ENCODE results near the gene CYP4F12. TPM values are rescaled to one million over a fixed set of nuclear protein-coding genes. Genes with fewer than 3 reads are reported as not detected.

Gene CYP4F12
- total and polyA plus RNA-seq, 4 donors, result 14.6 to 64.0 (median 25.0) TPM

DNA sequence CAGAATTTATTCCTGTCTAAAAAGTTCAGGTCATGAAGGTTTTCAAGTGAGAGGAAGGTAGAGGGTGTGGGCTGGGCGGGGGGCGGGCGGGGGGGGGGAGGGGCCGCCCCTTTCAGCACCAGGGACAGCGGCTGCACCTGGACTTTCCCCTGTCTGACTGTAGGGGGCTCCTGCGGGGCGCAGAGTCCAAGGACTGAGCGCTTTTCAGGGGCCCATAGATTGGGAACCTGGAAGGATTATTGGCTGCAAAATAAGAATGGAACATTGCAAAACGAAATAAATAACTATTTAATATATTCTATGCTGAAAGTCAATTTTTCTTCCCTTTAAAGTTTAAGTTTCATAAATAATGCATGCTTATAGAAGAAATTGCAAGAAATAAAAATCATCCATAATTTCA is 41.1 kb upstream of the CYP4F12 start (continued):
- peak; percentile 98 for TF ChIP-seq REST (IDR thresholded peaks at IDR 0.05)
- TF ChIP-seq FOXA2 (IDR thresholded peaks at IDR 0.05), result no peak
- TF ChIP-seq FOXA1 (IDR thresholded peaks at IDR 0.05), result no peak
- no peak for TF ChIP-seq TAF1 (conservative IDR thresholded peaks at IDR 0.05)

DNA sequence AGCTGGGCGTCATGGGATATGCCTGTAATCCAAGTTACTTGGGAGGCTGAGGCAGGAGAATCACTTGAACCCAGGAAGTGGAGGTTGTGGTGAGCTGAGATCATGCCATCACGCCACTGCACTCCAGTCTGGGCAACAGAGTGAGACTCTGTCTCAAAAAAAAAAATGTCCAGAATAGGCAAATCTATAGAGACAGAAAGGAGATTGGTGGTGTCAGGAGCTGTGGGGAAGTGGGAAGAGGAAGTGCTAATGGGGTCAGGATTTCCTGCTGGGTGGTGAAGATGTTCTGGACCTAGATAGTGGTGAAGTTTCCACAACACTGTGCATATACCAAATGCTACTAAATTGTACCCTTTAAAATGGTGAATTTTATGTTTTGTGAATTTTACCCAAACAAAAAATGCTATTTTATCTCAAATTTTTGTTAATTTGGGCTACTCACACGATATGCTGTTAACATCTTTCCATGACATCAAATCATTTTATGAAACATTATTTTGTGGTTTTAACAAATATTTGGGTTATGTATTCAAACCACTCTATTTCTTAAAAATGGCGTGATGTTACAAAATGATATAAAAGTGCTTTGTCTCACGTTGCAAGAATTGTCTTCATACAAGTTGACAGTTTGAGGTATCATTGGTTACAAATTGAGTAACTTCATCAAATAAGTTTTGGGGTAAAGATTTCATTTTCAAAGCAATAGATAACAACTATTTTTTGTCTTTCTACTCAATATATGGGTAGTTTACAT is 39.6 kb upstream of the CYP4F12 start:
- Histone ChIP-seq H3K4me3 (ENCODE audit: low read depth in 1 of 3, low read length in 3 of 3) (no peak overlapping the region), H3K9me3 (ENCODE audit: control insufficient read depth in 4 of 4, low read length in 3 of 4) (no peaks in the 10 kb centered on the region), H3K9ac (ENCODE audit: low read depth in 1 of 2, low read length in 2 of 2) (no peak overlapping the region), H3K4me1 (ENCODE audit: control insufficient read depth in 4 of 4, insufficient read depth in 4 of 4, low read length in 3 of 4) (peaks cover 0 to 32% (median 14%) of the 10 kb centered on the region in 4 donors), H3K27ac (ENCODE audit: low read depth in 1 of 2, low read length in 2 of 2) (no peak overlapping the region), H3K36me3 (ENCODE audit: control insufficient read depth in 4 of 4, insufficient read depth in 3 of 4, low read depth in 1 of 4, low read length in 3 of 4) (no peaks in the 10 kb centered on the region), H3K27me3 (ENCODE audit: control insufficient read depth in 4 of 4, insufficient read depth in 4 of 4, low read length in 3 of 4) (no peaks in the 10 kb centered on the region)
- TF ChIP-seq RXRA (IDR thresholded peaks at IDR 0.05) (no peak), EGR1 (IDR thresholded peaks at IDR 0.05; ENCODE audit: low read depth in 2 of 2) (no peak), FOXA1 (IDR thresholded peaks at IDR 0.05) (no peak), REST (IDR thresholded peaks at IDR 0.05) (peak; percentile 8), YY1 (IDR thresholded peaks at IDR 0.05) (no peak), JUND (IDR thresholded peaks at IDR 0.05) (no peak), RAD21 (IDR thresholded peaks at IDR 0.05) (no peak)
- TF ChIP-seq, protein P1, sequence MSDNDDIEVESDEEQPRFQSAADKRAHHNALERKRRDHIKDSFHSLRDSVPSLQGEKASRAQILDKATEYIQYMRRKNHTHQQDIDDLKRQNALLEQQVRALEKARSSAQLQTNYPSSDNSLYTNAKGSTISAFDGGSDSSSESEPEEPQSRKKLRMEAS (IDR thresholded peaks at IDR 0.05), result no peak
- DNase-seq (ENCODE audit: low spot score), result no peak
- whole genome bisulfite sequencing, result 71% methylated on average over 5 of the region's 5 CpGs

GRCh38 chr19:15634105-15634504 is 38.8 kb upstream of the CYP4F12 start:
- WGBS, result 31% methylated on average over 3 of the region's 3 CpGs
- Histone ChIP-seq H3K27ac (ENCODE audit: low read depth in 1 of 2, low read length in 2 of 2) (peak overlapping the region; percentile 36 to 59), H3K27me3 (ENCODE audit: control insufficient read depth in 4 of 4, insufficient read depth in 4 of 4, low read length in 3 of 4) (no peaks in the 10 kb centered on the region), H3K9ac (ENCODE audit: low read depth in 1 of 2, low read length in 2 of 2) (no peak overlapping the region), H3K9me3 (ENCODE audit: control insufficient read depth in 4 of 4, low read length in 3 of 4) (no peaks in the 10 kb centered on the region), H3K36me3 (ENCODE audit: control insufficient read depth in 4 of 4, insufficient read depth in 3 of 4, low read depth in 1 of 4, low read length in 3 of 4) (no peaks in the 10 kb centered on the region), H3K4me1 (ENCODE audit: control insufficient read depth in 4 of 4, insufficient read depth in 4 of 4, low read length in 3 of 4) (peaks cover 0 to 32% (median 14%) of the 10 kb centered on the region in 4 donors), H3K4me3 (ENCODE audit: low read depth in 1 of 3, low read length in 3 of 3) (no peak overlapping the region)
- DNase-seq (ENCODE audit: low spot score), result no peak
- TF ChIP-seq EGR1 (IDR thresholded peaks at IDR 0.05; ENCODE audit: low read depth in 2 of 2), result no peak
- no peak for TF ChIP-seq TAF1 (conservative IDR thresholded peaks at IDR 0.05)
- no peak for TF ChIP-seq GABPA (IDR thresholded peaks at IDR 0.05 in 1 of 2, conservative IDR thresholded peaks at IDR 0.05 in 1 of 2)
- TF ChIP-seq FOXA1 (IDR thresholded peaks at IDR 0.05), result no peak
- peak; percentile 67 to 81 for TF ChIP-seq HNF4A (conservative IDR thresholded peaks at IDR 0.05)
- TF ChIP-seq, protein P2, sequence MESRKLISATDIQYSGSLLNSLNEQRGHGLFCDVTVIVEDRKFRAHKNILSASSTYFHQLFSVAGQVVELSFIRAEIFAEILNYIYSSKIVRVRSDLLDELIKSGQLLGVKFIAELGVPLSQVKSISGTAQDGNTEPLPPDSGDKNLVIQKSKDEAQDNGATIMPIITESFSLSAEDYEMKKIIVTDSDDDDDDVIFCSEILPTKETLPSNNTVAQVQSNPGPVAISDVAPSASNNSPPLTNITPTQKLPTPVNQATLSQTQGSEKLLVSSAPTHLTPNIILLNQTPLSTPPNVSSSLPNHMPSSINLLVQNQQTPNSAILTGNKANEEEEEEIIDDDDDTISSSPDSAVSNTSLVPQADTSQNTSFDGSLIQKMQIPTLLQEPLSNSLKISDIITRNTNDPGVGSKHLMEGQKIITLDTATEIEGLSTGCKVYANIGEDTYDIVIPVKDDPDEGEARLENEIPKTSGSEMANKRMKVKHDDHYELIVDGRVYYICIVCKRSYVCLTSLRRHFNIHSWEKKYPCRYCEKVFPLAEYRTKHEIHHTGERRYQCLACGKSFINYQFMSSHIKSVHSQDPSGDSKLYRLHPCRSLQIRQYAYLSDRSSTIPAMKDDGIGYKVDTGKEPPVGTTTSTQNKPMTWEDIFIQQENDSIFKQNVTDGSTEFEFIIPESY (IDR thresholded peaks at IDR 0.05), result no peak
- TF ChIP-seq YY1 (IDR thresholded peaks at IDR 0.05), result no peak
- TF ChIP-seq RAD21 (IDR thresholded peaks at IDR 0.05), result peak; percentile 10 to 37
- peak in 1 of 2 donors; percentile 59 for TF ChIP-seq RXRA (IDR thresholded peaks at IDR 0.05)
- peak; percentile 52 to 56 for TF ChIP-seq JUND (IDR thresholded peaks at IDR 0.05)
- peak; percentile 22 for TF ChIP-seq SP1 (IDR thresholded peaks at IDR 0.05)
- peak; percentile 37 for TF ChIP-seq REST (IDR thresholded peaks at IDR 0.05)
- no peak for TF ChIP-seq NR2F2 (IDR thresholded peaks at IDR 0.05)
- TF ChIP-seq HNF4G (IDR thresholded peaks at IDR 0.05), result no peak
